ENCODE results near the gene DOK5.

Gene DOK5

GRCh38 chr20:54515793-54516628 lies 40.6 kb downstream of the DOK5 start:
- no peak for DNase-seq

GRCh38 chr20:54517241-54517975 lies 42.0 kb downstream of the DOK5 start:
- no peak for DNase-seq

DNA sequence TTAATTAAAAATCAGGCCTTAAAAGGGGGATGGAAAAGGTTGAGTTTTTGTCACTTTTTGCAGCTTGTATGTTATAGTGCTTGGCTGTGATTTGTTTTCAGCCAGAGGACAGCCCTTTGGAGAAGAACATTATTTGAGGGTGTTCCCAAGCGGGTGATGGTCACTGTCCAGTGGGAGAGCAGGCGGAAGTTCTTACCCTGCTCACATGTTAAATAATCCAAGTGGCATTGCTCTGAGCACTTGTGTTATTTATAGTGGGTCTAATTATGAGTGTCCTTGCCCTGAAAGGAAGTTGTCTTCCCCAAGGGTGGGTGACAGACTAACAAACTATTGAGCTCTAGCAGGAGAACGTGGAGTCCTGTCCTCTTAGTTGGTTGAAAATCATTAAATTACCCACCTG lies 49.5 kb downstream of the DOK5 start:
- no peak for DNase-seq

DNA sequence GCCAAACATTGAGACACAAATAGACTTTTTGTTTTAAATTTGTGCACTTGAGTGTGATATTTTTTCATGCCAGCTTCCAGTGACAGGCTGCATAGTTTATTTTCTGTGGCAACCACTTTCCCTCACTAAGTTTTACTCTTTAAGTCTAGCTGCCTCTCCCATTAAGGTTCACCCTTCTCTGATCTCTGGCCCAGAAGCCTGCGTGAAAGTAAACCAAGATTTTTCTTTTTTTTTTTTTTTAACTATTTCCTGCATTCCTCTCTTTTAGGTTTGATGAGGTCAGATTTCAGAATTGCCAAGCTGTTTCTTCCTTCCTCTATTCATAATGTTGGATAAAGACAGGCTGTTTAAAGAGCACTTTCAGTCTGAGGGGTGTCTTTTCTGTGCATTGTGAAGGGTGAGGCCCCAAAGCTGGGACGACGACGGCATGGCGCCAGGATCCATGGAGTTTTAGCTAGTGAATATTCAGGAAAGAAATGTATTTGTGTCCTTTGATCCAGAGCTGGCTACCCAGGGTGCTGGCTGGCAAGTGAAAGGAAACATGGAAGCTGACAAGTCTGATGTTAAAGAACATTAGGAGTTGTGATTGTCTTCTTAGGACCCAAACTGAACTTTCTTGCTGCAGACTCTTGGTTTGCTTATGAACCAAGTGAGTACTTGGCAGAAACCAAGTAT lies 50.7 kb downstream of the DOK5 start:
- no peak for DNase-seq

DNA sequence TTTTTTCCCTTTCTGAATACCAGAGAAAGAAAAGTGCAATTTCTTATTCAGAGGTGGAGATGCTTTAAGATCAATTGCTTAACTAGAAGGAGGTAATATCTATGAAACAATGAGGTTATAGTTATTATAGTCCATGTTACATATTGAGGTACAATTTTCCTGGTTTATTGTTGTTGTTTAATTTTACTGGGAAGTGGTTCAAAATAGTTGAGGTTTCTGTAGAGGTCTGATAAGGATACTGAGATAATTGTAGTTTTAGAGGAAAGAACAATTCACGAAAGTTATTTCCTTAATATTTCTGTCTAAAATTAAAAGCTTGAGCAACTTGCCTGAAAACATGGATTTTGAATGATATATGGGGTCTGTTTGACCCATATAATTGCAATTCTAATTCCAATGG lies 51.4 kb downstream of the DOK5 start:
- DNase-seq = no peak

GRCh38 chr20:54532573-54532972 lies 57.2 kb downstream of the DOK5 start:
- DNase-seq = no peak

DNA sequence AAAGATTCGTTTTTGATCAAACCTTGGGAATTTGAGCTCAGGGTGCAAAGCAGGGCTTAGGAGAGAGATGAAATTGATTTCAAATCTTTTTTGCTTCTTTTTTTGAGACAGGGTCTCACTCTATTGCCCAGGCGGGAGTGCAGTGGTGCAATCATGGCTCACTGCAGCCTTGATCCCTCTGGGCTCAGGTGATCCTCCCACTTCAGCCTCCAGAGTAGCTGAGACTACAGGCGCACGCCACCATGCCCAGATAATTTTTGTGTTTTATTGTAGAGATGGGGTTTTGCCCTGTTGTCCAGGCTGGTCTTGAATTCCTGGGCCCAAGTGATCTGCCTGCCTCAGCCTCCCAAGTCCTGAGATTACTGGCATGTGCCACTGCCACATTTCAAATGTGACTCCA lies 58.7 kb downstream of the DOK5 start:
- no peak for DNase-seq

- DNase-seq = no peak
Observed at GRCh38 chr20:54535033-54535432, 59.6 kb downstream of the DOK5 start.

DNA sequence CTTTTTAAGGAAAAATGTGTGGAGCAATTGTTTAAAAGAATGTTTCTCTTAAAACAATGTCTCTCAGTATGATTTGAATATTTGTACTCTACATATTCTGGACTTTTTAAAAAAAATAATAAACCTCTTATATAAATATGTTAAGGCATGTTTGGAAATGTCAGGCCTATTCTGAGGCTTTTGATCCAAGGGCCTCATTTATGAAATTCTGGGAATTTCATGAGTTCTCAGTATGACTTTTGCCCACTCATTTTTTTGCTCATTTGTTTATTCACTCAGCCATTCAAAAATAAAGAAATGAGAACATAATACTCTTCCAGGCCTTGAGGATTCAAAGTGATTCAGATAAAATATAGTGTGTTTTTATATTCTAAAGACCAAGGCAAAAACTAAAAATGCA lies 60.4 kb downstream of the DOK5 start:
- DNase-seq = no peak

DNA sequence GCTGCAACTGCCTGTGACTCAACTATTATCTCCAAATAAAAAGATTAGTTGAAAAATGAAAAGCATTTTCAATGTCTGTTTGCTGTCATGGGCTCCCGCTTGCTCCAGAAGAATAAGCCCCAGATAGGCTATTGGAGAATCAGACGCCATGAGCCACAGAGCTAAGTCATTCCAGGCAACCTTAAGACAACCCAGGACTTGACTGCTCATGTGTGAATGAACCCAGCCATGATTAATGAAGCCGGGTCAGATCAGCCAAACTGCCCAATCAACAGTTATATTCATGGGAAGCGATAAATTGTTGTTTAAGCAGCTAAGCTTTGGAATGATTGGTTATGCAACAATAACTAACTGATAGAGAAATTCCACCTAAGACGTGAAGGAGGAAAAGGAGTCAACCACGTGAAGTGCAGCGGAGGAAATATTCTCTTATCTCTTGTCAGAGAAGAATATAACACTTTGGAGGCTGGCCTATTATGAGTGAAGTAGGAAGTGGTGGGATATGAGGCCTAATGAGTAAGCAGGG lies 64.2 kb downstream of the DOK5 start:
- no peak for DNase-seq

- DNase-seq = no peak
Observed at GRCh38 chr20:54543369-54543768, 68.0 kb downstream of the DOK5 start.

DNA sequence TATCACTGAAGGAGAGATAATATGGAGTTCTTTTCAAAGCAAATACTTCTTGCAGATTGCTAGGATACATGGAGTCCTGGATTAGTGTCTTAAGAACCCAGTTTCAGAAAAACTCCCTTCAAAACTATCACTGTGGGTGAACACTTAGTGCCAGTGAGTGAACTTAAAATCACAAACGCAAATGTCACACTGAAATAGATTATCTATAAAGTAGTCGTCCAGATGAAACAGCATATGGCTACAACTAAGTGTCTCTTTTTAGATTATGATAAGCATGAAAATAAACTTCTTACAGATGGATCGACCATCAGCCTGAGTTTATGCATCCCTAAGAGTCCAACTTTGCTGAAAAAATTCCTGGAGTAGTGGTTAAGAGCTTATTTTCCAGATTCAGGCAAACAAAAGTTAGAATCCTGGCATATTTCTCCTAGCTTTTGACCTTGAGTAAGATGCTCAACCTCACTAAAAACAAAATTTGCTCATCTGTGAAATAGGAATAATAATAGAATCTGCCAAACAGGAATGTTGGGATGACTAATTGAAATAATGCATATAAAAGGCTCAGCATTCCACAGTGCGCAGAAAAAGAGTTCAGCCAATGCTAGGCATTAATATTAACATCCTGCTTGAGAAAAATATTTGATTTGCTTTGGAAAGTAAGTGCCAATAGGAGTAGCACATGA lies 70.4 kb downstream of the DOK5 start:
- DNase-seq = no peak

DNA sequence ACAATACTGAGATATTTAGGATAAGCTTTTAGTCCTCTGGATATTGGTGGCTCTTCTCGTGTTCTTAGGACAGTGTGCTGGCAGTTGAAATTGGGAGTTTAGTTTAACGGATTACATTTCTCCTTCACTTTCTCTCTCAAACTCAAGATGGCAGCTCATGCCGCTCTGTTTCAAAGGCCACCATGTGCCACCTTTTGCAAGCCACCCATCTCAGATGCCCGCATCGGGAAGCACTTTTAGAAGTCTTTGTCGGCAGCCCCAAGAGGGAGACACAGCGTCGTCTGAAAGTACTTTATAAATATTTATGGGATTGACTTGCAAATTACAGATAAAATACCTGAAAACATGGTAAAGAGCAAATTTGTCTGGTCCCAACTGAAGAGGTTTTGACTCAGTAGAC lies 73.5 kb downstream of the DOK5 start:
- no peak for DNase-seq

DNA sequence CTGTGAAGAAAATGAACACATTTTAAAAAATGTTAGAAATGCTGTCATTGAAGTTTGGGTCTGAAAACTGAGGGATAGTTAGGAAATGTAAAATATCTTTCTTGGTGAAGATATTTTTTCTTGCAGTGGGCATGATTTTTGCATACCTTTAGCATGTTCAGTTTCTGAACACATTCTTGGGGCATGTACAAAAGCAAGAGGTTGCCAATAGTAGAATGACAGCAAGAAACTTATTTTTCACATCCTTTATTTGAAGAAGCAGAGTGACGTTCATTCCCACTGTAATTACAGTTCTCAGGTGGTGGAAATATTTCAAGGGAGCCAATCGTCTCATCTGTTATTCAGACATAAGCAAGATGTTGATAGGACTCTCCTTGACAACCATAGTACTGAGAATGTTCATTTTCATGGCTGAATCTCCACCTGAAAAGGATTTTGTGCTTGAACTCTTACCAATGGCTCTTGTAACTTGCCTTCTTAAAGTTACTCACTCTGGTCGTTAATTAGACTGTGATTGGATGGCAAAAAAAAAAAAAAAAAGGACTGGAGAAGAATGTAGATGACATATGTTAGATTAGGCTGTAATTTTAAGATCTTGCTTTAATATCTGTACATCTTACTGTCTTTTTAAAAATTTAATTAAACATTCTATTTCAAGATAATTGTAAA lies 74.4 kb downstream of the DOK5 start:
- no peak for DNase-seq

GRCh38 chr20:54550776-54551396 lies 75.5 kb downstream of the DOK5 start:
- DNase-seq = no peak

DNA sequence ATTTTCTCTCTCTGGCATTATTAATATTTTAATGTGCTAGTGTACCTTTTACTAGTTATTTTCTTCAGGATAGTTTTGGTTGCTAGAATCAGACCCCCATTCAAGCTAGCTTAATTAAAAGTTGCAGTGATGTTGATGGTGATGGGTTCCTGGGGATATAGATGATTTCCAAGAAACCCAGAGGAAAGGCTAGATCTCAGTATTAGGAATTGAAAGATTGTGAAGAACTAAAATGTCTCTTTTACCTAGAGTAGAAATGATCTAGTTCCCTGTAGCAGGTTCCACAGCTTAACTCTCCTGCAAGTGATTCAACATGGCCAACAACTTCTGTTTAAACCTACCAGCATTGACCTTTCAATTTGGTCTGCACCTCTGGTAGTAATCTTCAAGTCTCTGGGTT lies 78.6 kb downstream of the DOK5 start:
- no peak for DNase-seq

GRCh38 chr20:54555150-54555549 lies 79.8 kb downstream of the DOK5 start:
- DNase-seq = no peak

GRCh38 chr20:54556406-54556805 lies 81.0 kb downstream of the DOK5 start:
- DNase-seq = no peak

DNA sequence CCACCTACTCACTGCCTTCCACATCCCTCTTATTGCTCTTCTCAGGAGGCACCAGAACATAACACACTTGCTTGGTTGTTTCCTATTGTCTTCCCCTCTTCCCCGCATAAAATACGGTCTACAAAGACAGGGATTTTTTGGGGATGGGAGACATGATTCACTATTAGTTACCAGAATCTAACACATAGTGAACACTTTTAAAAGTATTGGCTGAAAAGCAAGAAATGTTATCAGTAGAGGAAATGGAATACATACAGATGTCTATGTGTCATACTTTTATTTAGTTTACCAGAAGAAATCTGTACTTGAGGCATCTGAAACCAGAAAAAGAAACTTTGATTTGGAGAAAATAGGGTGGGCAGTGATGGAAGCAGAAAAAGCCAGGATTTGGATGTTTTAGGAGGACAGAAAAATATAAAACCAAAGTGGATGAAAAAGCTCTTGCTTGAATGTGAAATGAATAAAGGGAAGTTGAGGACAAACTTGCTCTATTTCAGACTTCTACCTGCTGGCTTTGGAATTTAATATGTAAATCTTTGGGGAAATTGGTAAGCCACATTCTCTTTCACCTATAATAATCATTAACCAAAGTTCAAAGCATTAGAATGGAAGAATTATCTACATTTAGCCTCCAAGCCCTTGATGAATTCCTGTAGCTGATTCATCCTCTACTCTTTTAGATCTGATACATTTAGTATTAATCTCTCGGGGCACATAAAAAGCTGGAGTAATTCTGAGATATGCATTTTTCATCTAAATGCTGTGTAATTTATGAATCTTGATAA lies 82.6 kb downstream of the DOK5 start:
- no peak for DNase-seq

GRCh38 chr20:54559890-54560289 lies 84.5 kb downstream of the DOK5 start:
- no peak for DNase-seq

- DNase-seq = no peak
Observed at GRCh38 chr20:54560357-54560756, 85.0 kb downstream of the DOK5 start.

Data from NCI-H2227 treated with DMSO at 0.1 percent for 48 hours (cell line).